Measurements from ENCODE around the gene PDE11A.

Gene PDE11A

DNA sequence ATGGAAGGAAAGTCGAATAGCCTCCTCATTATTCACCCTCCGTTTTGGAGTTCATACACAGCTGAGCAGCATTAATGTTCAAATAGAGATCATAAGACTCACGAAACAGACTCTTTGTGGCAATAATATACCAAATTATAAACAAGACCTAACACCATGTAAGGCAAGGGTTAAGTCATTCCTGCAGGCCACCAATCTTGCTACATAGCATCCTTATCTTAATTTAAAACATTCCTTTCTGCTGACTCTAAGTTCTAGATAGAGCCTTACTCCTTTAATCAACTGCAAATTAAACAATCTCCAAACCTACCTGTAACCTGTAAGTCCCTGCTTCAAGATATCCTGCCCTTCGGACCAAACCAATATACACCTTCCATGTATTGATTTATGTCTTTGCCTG lies 178.0 kb downstream of the PDE11A start:
- TF ChIP-seq, protein P1, sequence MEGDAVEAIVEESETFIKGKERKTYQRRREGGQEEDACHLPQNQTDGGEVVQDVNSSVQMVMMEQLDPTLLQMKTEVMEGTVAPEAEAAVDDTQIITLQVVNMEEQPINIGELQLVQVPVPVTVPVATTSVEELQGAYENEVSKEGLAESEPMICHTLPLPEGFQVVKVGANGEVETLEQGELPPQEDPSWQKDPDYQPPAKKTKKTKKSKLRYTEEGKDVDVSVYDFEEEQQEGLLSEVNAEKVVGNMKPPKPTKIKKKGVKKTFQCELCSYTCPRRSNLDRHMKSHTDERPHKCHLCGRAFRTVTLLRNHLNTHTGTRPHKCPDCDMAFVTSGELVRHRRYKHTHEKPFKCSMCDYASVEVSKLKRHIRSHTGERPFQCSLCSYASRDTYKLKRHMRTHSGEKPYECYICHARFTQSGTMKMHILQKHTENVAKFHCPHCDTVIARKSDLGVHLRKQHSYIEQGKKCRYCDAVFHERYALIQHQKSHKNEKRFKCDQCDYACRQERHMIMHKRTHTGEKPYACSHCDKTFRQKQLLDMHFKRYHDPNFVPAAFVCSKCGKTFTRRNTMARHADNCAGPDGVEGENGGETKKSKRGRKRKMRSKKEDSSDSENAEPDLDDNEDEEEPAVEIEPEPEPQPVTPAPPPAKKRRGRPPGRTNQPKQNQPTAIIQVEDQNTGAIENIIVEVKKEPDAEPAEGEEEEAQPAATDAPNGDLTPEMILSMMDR (conservative IDR thresholded peaks at IDR 0.05; ENCODE audit: low read length) = no peak
- DNase-seq (ENCODE audit: low read depth) = no peak
- no peak overlapping the region for H3K4me3 ChIP-seq (ENCODE audit: low read length)

- DNase-seq (ENCODE audit: low read depth) = no peak
- TF ChIP-seq, protein P1 (conservative IDR thresholded peaks at IDR 0.05; ENCODE audit: low read length) = no peak
Measured at GRCh38 chr2:177893880-177894279, 178.7 kb downstream of the PDE11A start.

GRCh38 chr2:177891533-177891932 lies 181.0 kb downstream of the PDE11A start:
- TF ChIP-seq, protein P1 (conservative IDR thresholded peaks at IDR 0.05; ENCODE audit: low read length) = no peak
- no peak for DNase-seq (ENCODE audit: low read depth)
- H3K4me3 ChIP-seq (ENCODE audit: low read length) = no peak overlapping the region

More at GRCh38 chr2:177893880-177894279, 178.7 kb downstream of the PDE11A start:
- no peak overlapping the region for H3K4me3 ChIP-seq (ENCODE audit: low read length)

DNA sequence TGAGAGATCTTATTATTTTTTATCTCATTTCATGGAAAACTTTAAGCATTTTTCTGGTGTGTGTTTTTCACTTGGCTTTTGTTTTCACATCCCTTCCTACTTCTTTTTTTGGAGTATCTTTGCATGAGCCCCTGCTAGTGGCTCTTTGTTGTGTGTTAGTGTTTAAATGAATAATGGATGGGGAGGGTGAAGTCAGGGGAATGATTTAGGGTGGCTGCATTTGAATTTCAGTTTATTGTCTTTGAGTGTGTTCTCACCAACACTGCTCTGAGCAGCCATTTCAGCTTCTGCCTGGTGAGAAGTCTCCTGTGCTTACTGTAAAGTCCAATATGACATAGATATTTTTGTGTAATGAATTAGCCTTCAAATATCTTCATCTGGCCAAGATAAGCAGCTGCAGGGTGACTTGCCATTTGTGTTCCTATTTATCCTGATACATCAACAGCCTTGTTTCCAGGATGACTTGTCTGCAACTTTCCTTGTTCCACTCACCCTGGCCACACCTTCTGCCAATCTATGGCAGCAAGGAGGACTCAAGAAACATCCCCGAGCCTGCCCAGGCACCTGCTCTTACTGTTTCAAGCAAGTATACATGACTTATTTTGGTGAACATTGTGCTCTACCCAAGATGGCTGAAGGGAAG lies 182.6 kb downstream of the PDE11A start:
- TF ChIP-seq, protein P1 (conservative IDR thresholded peaks at IDR 0.05; ENCODE audit: low read length) = no peak
- no peak overlapping the region for H3K4me3 ChIP-seq (ENCODE audit: low read length)
- no peak for DNase-seq (ENCODE audit: low read depth)

GRCh38 chr2:177888581-177888980 lies 184.0 kb downstream of the PDE11A start:
- TF ChIP-seq, protein P1 (conservative IDR thresholded peaks at IDR 0.05; ENCODE audit: low read length) = no peak

GRCh38 chr2:177887722-177888121 lies 184.9 kb downstream of the PDE11A start:
- H3K4me3 ChIP-seq (ENCODE audit: low read length) = no peak overlapping the region
- TF ChIP-seq, protein P1 (conservative IDR thresholded peaks at IDR 0.05; ENCODE audit: low read length) = no peak
- DNase-seq (ENCODE audit: low read depth) = no peak

More at GRCh38 chr2:177888581-177888980, 184.0 kb downstream of the PDE11A start:
- no peak for DNase-seq (ENCODE audit: low read depth)
- no peak overlapping the region for H3K4me3 ChIP-seq (ENCODE audit: low read length)

GRCh38 chr2:177886824-177887223 lies 185.8 kb downstream of the PDE11A start:
- TF ChIP-seq, protein P1 (conservative IDR thresholded peaks at IDR 0.05; ENCODE audit: low read length) = no peak
- DNase-seq (ENCODE audit: low read depth) = no peak
- H3K4me3 ChIP-seq (ENCODE audit: low read length) = no peak overlapping the region

Measured in AG10803 (cell line).